Ishikawa (cell line): ENCODE measurements around the gene MIA2.

Source experiments
- CEBPB ChIP-seq: IDR thresholded peaks from 2 replicates; pipeline ENCODE4 v1.6.1; 2012
- CREB1 ChIP-seq: IDR thresholded peaks from 2 replicates; pipeline ENCODE4 v1.6.1; 2012; ENCODE audit warnings: low read depth
- EGR1 ChIP-seq: IDR thresholded peaks from 2 replicates; pipeline ENCODE4 v1.6.1; 2012
- EP300 ChIP-seq: IDR thresholded peaks from 2 replicates; pipeline ENCODE4 v1.6.1; 2012; ENCODE audit warnings: borderline replicate concordance
- FOXM1 ChIP-seq: IDR thresholded peaks from 2 replicates; pipeline ENCODE4 v1.6.1; 2012; ENCODE audit warnings: low read depth, borderline replicate concordance
- NFIC ChIP-seq: IDR thresholded peaks from 2 replicates; pipeline ENCODE4 v1.6.1; 2012
- RAD21 ChIP-seq: IDR thresholded peaks from 2 replicates; pipeline ENCODE4 v1.6.1; 2012; ENCODE audit warnings: low read depth
- TAF1 ChIP-seq: IDR thresholded peaks from 2 replicates; pipeline ENCODE4 v1.6.1; 2012; ENCODE audit warnings: low read depth, mild to moderate bottlenecking
- TCF12 ChIP-seq: IDR thresholded peaks from 2 replicates; pipeline ENCODE4 v1.6.1; 2012; ENCODE audit warnings: low read depth
- TEAD4 ChIP-seq: IDR thresholded peaks from 2 replicates; pipeline ENCODE4 v1.6.1; 2012
- YY1 ChIP-seq: IDR thresholded peaks from 2 replicates; pipeline ENCODE4 v1.6.1; 2012; ENCODE audit warnings: low read depth
- ZBTB7A ChIP-seq: IDR thresholded peaks from 2 replicates; pipeline ENCODE4 v1.6.1; 2012; ENCODE audit warnings: low read depth
- TF ChIP-seq, protein P1 (sequence below): IDR thresholded peaks from 2 replicates; pipeline ENCODE4 v1.6.1; 2012
- TF ChIP-seq, protein P2 (sequence below): IDR thresholded peaks from 2 replicates; pipeline ENCODE4 v1.6.1; 2012
- TF ChIP-seq, protein P3 (sequence below): IDR thresholded peaks from 2 replicates; pipeline ENCODE4 v1.6.1; 2012; ENCODE audit warnings: low read depth, mild to moderate bottlenecking

The MIA2 gene, protein sequence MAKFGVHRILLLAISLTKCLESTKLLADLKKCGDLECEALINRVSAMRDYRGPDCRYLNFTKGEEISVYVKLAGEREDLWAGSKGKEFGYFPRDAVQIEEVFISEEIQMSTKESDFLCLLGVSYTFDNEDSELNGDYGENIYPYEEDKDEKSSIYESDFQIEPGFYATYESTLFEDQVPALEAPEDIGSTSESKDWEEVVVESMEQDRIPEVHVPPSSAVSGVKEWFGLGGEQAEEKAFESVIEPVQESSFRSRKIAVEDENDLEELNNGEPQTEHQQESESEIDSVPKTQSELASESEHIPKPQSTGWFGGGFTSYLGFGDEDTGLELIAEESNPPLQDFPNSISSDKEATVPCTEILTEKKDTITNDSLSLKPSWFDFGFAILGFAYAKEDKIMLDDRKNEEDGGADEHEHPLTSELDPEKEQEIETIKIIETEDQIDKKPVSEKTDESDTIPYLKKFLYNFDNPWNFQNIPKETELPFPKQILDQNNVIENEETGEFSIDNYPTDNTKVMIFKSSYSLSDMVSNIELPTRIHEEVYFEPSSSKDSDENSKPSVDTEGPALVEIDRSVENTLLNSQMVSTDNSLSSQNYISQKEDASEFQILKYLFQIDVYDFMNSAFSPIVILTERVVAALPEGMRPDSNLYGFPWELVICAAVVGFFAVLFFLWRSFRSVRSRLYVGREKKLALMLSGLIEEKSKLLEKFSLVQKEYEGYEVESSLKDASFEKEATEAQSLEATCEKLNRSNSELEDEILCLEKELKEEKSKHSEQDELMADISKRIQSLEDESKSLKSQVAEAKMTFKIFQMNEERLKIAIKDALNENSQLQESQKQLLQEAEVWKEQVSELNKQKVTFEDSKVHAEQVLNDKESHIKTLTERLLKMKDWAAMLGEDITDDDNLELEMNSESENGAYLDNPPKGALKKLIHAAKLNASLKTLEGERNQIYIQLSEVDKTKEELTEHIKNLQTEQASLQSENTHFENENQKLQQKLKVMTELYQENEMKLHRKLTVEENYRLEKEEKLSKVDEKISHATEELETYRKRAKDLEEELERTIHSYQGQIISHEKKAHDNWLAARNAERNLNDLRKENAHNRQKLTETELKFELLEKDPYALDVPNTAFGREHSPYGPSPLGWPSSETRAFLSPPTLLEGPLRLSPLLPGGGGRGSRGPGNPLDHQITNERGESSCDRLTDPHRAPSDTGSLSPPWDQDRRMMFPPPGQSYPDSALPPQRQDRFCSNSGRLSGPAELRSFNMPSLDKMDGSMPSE (N-terminal part only)

GRCh38 chr14:39233680-39234326, at the start of gene MIA2:
TSS of gene MIA2 (plus strand) at chr14:39233915. CDS start at chr14:39234115, 200 bp downstream.
- TF ChIP-seq, protein P1, sequence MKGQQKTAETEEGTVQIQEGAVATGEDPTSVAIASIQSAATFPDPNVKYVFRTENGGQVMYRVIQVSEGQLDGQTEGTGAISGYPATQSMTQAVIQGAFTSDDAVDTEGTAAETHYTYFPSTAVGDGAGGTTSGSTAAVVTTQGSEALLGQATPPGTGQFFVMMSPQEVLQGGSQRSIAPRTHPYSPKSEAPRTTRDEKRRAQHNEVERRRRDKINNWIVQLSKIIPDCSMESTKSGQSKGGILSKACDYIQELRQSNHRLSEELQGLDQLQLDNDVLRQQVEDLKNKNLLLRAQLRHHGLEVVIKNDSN: no peak
- no peak for TF ChIP-seq EGR1
- no peak for TF ChIP-seq TAF1
- no peak for TF ChIP-seq EP300

- TF ChIP-seq NFIC (0 out of 2 replicates have a peak, but pooled peaks have one; percentile 7), CEBPB (no peak)
Measured at GRCh38 chr14:39184628-39185255, 49.0 kb upstream of the MIA2 start.

- no peak for TF ChIP-seq EP300
- TF ChIP-seq, protein P2, sequence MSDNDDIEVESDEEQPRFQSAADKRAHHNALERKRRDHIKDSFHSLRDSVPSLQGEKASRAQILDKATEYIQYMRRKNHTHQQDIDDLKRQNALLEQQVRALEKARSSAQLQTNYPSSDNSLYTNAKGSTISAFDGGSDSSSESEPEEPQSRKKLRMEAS: no peak
- TF ChIP-seq FOXM1: no peak
- TF ChIP-seq, protein P3, sequence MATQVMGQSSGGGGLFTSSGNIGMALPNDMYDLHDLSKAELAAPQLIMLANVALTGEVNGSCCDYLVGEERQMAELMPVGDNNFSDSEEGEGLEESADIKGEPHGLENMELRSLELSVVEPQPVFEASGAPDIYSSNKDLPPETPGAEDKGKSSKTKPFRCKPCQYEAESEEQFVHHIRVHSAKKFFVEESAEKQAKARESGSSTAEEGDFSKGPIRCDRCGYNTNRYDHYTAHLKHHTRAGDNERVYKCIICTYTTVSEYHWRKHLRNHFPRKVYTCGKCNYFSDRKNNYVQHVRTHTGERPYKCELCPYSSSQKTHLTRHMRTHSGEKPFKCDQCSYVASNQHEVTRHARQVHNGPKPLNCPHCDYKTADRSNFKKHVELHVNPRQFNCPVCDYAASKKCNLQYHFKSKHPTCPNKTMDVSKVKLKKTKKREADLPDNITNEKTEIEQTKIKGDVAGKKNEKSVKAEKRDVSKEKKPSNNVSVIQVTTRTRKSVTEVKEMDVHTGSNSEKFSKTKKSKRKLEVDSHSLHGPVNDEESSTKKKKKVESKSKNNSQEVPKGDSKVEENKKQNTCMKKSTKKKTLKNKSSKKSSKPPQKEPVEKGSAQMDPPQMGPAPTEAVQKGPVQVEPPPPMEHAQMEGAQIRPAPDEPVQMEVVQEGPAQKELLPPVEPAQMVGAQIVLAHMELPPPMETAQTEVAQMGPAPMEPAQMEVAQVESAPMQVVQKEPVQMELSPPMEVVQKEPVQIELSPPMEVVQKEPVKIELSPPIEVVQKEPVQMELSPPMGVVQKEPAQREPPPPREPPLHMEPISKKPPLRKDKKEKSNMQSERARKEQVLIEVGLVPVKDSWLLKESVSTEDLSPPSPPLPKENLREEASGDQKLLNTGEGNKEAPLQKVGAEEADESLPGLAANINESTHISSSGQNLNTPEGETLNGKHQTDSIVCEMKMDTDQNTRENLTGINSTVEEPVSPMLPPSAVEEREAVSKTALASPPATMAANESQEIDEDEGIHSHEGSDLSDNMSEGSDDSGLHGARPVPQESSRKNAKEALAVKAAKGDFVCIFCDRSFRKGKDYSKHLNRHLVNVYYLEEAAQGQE: no peak
- TF ChIP-seq TEAD4: no peak
- no peak for TF ChIP-seq EGR1
- TF ChIP-seq ZBTB7A: no peak
- TF ChIP-seq TCF12: no peak
- no peak for TF ChIP-seq YY1
- no peak for TF ChIP-seq RAD21
- TF ChIP-seq, protein P1: no peak
Measured at GRCh38 chr14:39185256-39186049, 48.3 kb upstream of the MIA2 start.

- TF ChIP-seq TAF1 (no peak), TEAD4 (no peak), NFIC (no peak), RAD21 (no peak), EGR1 (no peak), ZBTB7A (no peak), CREB1 (no peak), TCF12 (no peak), EP300 (no peak)
- TF ChIP-seq, protein P3: no peak
- TF ChIP-seq, protein P2: no peak
- TF ChIP-seq, protein P1: no peak
Measured at GRCh38 chr14:39186941-39187525, 46.7 kb upstream of the MIA2 start.
